ENCODE measurements around the gene BRCA2.

Gene BRCA2

GRCh38 chr13:32310134-32310706 is 5.1 kb upstream of the BRCA2 start:
- peak; percentile 46 for TF ChIP-seq CTCF (IDR thresholded peaks at IDR 0.05; ENCODE audit: control insufficient read depth, extremely low read depth, insufficient read depth)
- DNase-seq (ENCODE audit: low read depth) = no peak
- no peak overlapping the region for H3K4me3 ChIP-seq (ENCODE audit: low read depth, low read length)

GRCh38 chr13:32311188-32311897 is 4.0 kb upstream of the BRCA2 start:
- no peak for DNase-seq (ENCODE audit: low read depth)
- no peak overlapping the region for H3K4me3 ChIP-seq (ENCODE audit: low read depth, low read length)
- no peak for TF ChIP-seq CTCF (IDR thresholded peaks at IDR 0.05; ENCODE audit: control insufficient read depth, extremely low read depth, insufficient read depth)

GRCh38 chr13:32314271-32315237 is 754 bp upstream of the BRCA2 start:
- no peak for TF ChIP-seq CTCF (IDR thresholded peaks at IDR 0.05; ENCODE audit: control insufficient read depth, extremely low read depth, insufficient read depth)
- H3K4me3 ChIP-seq (ENCODE audit: low read depth, low read length) = peak overlapping the region; percentile 77
- no peak for DNase-seq (ENCODE audit: low read depth)

GRCh38 chr13:32316028-32316339 is 676 bp downstream of the BRCA2 start:
- no peak for DNase-seq (ENCODE audit: low read depth)
- no peak for TF ChIP-seq CTCF (IDR thresholded peaks at IDR 0.05; ENCODE audit: control insufficient read depth, extremely low read depth, insufficient read depth)
- peak overlapping the region; percentile 77 for H3K4me3 ChIP-seq (ENCODE audit: low read depth, low read length)

GRCh38 chr13:32316501-32316900 is 1.2 kb downstream of the BRCA2 start:
- TF ChIP-seq CTCF (IDR thresholded peaks at IDR 0.05; ENCODE audit: control insufficient read depth, extremely low read depth, insufficient read depth) = no peak
- peak overlapping the region; percentile 77 for H3K4me3 ChIP-seq (ENCODE audit: low read depth, low read length)
- DNase-seq (ENCODE audit: low read depth) = no peak

GRCh38 chr13:32317716-32318465 is 2.6 kb downstream of the BRCA2 start:
- no peak overlapping the region for H3K4me3 ChIP-seq (ENCODE audit: low read depth, low read length)
- no peak for TF ChIP-seq CTCF (IDR thresholded peaks at IDR 0.05; ENCODE audit: control insufficient read depth, extremely low read depth, insufficient read depth)
- DNase-seq (ENCODE audit: low read depth) = no peak
